ENCODE measurements around the gene MARK3.

- TF ChIP-seq, protein P1, sequence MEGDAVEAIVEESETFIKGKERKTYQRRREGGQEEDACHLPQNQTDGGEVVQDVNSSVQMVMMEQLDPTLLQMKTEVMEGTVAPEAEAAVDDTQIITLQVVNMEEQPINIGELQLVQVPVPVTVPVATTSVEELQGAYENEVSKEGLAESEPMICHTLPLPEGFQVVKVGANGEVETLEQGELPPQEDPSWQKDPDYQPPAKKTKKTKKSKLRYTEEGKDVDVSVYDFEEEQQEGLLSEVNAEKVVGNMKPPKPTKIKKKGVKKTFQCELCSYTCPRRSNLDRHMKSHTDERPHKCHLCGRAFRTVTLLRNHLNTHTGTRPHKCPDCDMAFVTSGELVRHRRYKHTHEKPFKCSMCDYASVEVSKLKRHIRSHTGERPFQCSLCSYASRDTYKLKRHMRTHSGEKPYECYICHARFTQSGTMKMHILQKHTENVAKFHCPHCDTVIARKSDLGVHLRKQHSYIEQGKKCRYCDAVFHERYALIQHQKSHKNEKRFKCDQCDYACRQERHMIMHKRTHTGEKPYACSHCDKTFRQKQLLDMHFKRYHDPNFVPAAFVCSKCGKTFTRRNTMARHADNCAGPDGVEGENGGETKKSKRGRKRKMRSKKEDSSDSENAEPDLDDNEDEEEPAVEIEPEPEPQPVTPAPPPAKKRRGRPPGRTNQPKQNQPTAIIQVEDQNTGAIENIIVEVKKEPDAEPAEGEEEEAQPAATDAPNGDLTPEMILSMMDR (IDR thresholded peaks at IDR 0.05; ENCODE audit: insufficient read depth, low read length) = no peak
- TF ChIP-seq GABPA (IDR thresholded peaks at IDR 0.05; ENCODE audit: low read depth) = no peak
- no peak for TF ChIP-seq POLR2AphosphoS5 (IDR thresholded peaks at IDR 0.05; ENCODE audit: low read depth)
- no peak for TF ChIP-seq SPI1 (IDR thresholded peaks at IDR 0.05; ENCODE audit: borderline replicate concordance, low read depth)
Observed at GRCh38 chr14:103463851-103464250, 78.6 kb downstream of the MARK3 start.

All from HL-60 (cell line).